Right cardiac atrium (tissue), 5 donors: ENCODE results near the gene PDE8B. TPM values are rescaled to one million over a fixed set of nuclear protein-coding genes. Genes with fewer than 3 reads are reported as not detected.

ENCODE experiments used
- ATAC-seq, 2 donors: fragments of 200-7000 bp; cut with Tn5 transposase; one replicate each; pipeline versions ENCODE4 v1.8.0 to v1.9.1; 2020; ENCODE audit warnings: moderate library complexity in 2 of 2, mild to moderate bottlenecking in 1 of 2
- DNase-seq, 3 donors: peaks; one replicate each; pipeline ENCODE4 v3.0.0-alpha.2; 2020
- H3K27ac ChIP-seq: one replicate; pipeline ENCODE4 v1.5.1; 2013; ENCODE audit warnings: mild to moderate bottlenecking, low read length, control low read depth, moderate library complexity
- H3K27me3 ChIP-seq: one replicate; pipeline ENCODE4 v1.6.1; 2013; ENCODE audit not compliant: control insufficient read depth, insufficient read depth
- H3K4me1 ChIP-seq: one replicate; pipeline ENCODE4 v1.6.1; 2013; ENCODE audit warnings: low read length; ENCODE audit not compliant: control insufficient read depth, insufficient read depth
- H3K4me3 ChIP-seq: one replicate; pipeline ENCODE4 v1.5.1; 2013; ENCODE audit warnings: low read length, control low read depth
- H3K9me3 ChIP-seq: one replicate; pipeline ENCODE4 v1.6.1; 2013; ENCODE audit warnings: low read length; ENCODE audit not compliant: control insufficient read depth
- WGBS: extraction: QIAGEN DNeasy Blood & Tissue Kit; methylation state at CpG from one replicate; pipeline ENCODE4 v1.1.7; 2013; 5-methylcytosine and 5-hydroxymethylcytosine counted together
- intact Hi-C, 4 donors: fragments of 100-400 bp; cut with DNase I; formaldehyde crosslinking; loops; one replicate each; pipeline versions ENCODE4 v1.11.0 to v1.14.0; 2022 to 2023
- polyA plus RNA-seq: library from polyadenylated mRNA; stranded (reverse); fragments of 200-250 nt; gene quantifications from one replicate; pipeline ENCODE4 v1.2.3, GENCODE V29; 2013
- total RNA-seq, 4 donors: library from RNA; stranded (reverse); fragmentation: NEBNext Ultra II Directional; extraction: Animal tissue kit (Norgen Biotek cat#: 25700); gene quantifications; one replicate each; pipeline ENCODE4 v1.2.1, GENCODE V29; 2021
- donor health status: healthy with polysubstance abuse.
- donor health status: DM: no; HTN: yes; CAD: no.
- donor health status: DM: no; HTN: no; CAD: no.
- donor health status: DM: no; HTN: yes; CAD: no; lungs with severe emphysema.
- donor health status: DM: yes; HTN: yes; CAD: no.

PDE8B gene
- total and polyA plus RNA-seq, 5 donors, result 15.1 to 71.2 (median 43.8) TPM

DNA sequence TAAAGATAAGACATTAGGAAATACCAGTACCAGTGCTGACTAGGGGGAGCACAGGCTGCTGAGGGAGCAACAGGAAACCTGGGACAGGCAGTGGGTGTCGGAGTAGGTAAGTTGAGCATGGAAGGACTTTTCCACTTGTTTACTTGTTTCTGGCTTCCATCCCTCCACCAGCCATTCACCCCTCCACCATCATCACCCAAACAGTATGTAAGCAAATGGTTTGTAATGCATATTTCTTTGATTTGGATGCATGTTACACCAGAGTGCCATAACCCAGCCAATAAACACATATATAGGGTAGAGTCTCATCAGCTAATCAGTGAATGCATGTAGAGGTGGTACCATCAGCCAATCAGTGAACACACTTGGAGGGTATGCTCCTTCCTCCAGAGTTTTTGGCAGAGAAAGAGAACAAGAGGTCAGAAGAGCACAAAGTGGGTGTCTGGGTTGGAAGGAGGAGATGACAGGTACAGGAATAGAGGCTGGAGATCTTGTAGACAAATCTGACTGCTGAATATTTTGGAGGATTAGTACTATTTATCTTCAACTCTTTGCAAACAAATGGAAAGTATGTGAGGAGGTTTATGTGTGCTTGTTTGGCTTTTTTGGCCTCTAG, 37.7 kb upstream of the PDE8B start:
- H3K4me1 ChIP-seq, result peaks cover 12% of the 10 kb centered on the region
- ATAC-seq, result peak; percentile 17 to 51
- no peaks in the 10 kb centered on the region for H3K9me3 ChIP-seq
- H3K27me3 ChIP-seq, result no peaks in the 10 kb centered on the region
- intact Hi-C loops, result no loop called here
- DNase-seq, result no peak
- H3K4me3 ChIP-seq, result no peak overlapping the region
- WGBS, result 81% methylated on average over 1 of the region's 1 CpG
- no peak overlapping the region for H3K27ac ChIP-seq

DNA sequence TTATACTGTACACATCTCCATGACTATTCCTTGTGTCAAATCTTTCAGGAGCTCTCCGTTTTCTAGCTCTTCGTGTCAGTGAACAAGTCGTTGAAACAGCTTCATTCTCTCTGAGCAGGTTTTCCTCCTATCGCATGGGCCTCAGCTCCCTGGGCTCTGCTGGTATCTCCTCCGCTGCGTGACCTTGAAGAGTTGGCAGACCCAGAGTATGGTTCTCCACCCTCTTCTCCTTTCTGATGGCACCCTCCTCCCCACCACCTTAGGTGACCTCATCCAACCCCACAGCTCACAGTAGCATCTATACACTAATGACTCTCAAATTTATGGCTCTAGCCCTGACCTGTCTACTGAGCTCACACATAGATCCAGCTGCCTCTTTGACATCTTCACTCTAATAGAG, 36.0 kb upstream of the PDE8B start:
- intact Hi-C loops, result no loop called here
- Histone ChIP-seq H3K4me3 (no peak overlapping the region), H3K27ac (peak overlapping the region; percentile 2), H3K9me3 (no peaks in the 10 kb centered on the region), H3K27me3 (no peaks in the 10 kb centered on the region), H3K4me1 (peaks cover under 1% of the 10 kb centered on the region)
- ATAC-seq (peak; percentile 46 to 51), DNase-seq (peak in 1 of 3 donors; percentile 45)
- 68% methylated on average over 6 of the region's 6 CpGs for WGBS

GRCh38 chr5:77175231-77175630, 35.2 kb upstream of the PDE8B start:
- ATAC-seq (no peak), DNase-seq (no peak)
- Histone ChIP-seq H3K9me3 (no peaks in the 10 kb centered on the region), H3K27me3 (no peaks in the 10 kb centered on the region), H3K4me3 (no peak overlapping the region), H3K4me1 (no peaks in the 10 kb centered on the region), H3K27ac (no peak overlapping the region)
- intact Hi-C loops, result no loop called here

GRCh38 chr5:77176429-77176828, 34.1 kb upstream of the PDE8B start:
- Histone ChIP-seq H3K27ac (no peak overlapping the region), H3K4me1 (peaks cover 2% of the 10 kb centered on the region), H3K27me3 (no peaks in the 10 kb centered on the region), H3K4me3 (no peak overlapping the region), H3K9me3 (no peaks in the 10 kb centered on the region)
- WGBS, result 94% methylated on average over 5 of the region's 5 CpGs
- ATAC-seq (no peak), DNase-seq (no peak)
- intact Hi-C loops, result no loop called here

- no peak for ATAC-seq
- WGBS, result 90% methylated on average over 5 of the region's 5 CpGs
- H3K4me3 ChIP-seq, result no peak overlapping the region
- no peaks in the 10 kb centered on the region for H3K9me3 ChIP-seq
- DNase-seq, result no peak
- H3K27me3 ChIP-seq, result no peaks in the 10 kb centered on the region
- H3K4me1 ChIP-seq, result peaks cover 3% of the 10 kb centered on the region
- intact Hi-C loops, result no loop called here
- no peak overlapping the region for H3K27ac ChIP-seq
Measured at GRCh38 chr5:77177576-77177975, 32.9 kb upstream of the PDE8B start.

GRCh38 chr5:77180167-77181081, 30.1 kb upstream of the PDE8B start:
- Histone ChIP-seq H3K4me3 (peak overlapping the region; percentile 43), H3K4me1 (peaks cover 3% of the 10 kb centered on the region), H3K27me3 (no peaks in the 10 kb centered on the region), H3K27ac (no peak overlapping the region), H3K9me3 (no peaks in the 10 kb centered on the region)
- ATAC-seq (peak; percentile 68 to 76), DNase-seq (peak; percentile 65 to 82 (median 81))
- WGBS, result 1% methylated on average over 69 of the region's 69 CpGs
- intact Hi-C loops, result no loop called here

DNA sequence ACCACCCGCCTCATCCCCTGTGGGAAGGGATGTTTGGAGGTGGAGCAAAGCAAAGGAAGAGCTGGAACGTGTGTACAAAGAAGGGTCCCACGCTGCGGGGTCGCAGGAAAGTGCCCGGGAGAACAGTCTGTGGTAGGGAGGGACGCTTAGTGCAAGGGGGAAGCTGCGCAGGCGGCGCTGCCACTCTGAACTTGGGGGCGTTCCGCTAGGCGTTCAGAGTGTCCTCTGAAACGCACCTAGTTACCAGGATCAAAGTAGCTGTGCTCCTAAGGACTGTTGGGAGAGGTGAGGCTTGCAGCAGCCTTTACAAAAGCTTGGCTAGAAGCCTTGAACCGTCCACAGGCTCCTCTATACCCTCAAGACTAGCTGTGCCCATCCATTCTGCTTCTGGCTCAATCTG, 29.3 kb upstream of the PDE8B start:
- peak overlapping the region; percentile 43 for H3K4me3 ChIP-seq
- H3K27ac ChIP-seq, result peak overlapping the region; percentile 37
- peaks cover 3% of the 10 kb centered on the region for H3K4me1 ChIP-seq
- 9% methylated on average over 15 of the region's 15 CpGs for WGBS
- H3K9me3 ChIP-seq, result no peaks in the 10 kb centered on the region
- intact Hi-C loops, result no loop called here
- peak; percentile 6 to 28 for ATAC-seq
- no peak for DNase-seq
- no peaks in the 10 kb centered on the region for H3K27me3 ChIP-seq

GRCh38 chr5:77181596-77182304, 28.7 kb upstream of the PDE8B start:
- peak overlapping the region; percentile 37 for H3K27ac ChIP-seq
- intact Hi-C loops, result no loop called here
- 51% methylated on average over 15 of the region's 15 CpGs for WGBS
- no peaks in the 10 kb centered on the region for H3K9me3 ChIP-seq
- peak in 1 of 3 donors; percentile 49 for DNase-seq
- peak; percentile 30 to 38 for ATAC-seq
- peaks cover 3% of the 10 kb centered on the region for H3K4me1 ChIP-seq
- H3K4me3 ChIP-seq, result no peak overlapping the region
- no peaks in the 10 kb centered on the region for H3K27me3 ChIP-seq

DNA sequence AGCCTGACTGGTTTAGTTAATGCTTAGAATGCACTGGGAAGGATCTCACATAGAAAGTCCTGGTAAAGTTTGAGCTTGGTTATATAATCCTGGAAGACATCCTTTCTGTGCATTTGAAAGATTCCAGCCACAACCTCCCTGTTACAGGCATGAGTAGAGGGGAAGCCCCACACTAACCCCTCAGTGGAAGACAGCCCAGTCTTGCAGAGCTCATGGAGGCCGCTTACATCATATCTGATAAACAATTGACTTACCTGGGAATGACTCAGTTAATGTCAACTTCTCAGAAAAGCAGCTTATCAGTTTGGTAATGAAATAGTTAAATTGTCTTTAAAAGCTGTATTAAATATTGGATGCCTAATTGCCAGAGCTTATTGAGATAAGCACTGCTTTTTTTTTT, 28.1 kb upstream of the PDE8B start:
- DNase-seq, result no peak
- 93% methylated on average over 1 of the region's 1 CpG for WGBS
- intact Hi-C loops, result no loop called here
- Histone ChIP-seq H3K4me3 (no peak overlapping the region), H3K27ac (no peak overlapping the region), H3K27me3 (no peaks in the 10 kb centered on the region), H3K9me3 (no peaks in the 10 kb centered on the region), H3K4me1 (peaks cover 3% of the 10 kb centered on the region)
- no peak for ATAC-seq

DNA sequence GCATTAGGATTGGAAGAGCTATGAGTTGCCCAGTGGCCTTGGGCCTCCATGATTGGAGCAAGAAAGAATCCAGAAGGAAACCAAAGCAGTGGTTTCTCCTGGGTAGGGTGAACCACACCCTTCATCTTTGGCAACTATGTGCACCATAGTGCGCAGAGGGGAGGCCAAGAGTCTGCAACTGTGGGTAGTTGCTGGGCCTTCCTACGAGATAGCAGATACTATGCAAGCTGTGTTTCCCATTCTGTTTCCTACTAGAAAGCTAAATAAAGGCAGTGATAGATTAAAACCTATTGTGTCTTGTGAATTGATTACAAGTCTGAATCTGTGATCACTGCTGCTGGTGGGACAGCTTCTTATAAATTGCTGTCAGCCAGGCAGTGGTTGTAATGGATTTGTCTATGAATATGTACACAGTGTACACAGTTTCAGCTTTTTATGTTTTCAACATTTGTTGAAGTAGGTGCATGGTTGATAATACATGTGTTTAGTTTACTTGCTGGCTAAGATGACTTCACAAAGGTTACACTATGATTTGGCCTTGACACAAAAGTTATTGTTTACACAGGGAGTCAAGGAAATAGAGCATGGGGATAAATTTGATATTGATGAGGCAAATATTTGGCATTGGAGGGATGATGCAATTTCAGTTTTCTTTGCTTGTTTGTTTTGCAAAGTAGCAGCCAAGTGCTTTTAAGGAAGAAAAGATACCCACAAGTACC, 23.7 kb upstream of the PDE8B start:
- H3K4me3 ChIP-seq, result no peak overlapping the region
- no peak overlapping the region for H3K27ac ChIP-seq
- DNase-seq (no peak), ATAC-seq (no peak)
- intact Hi-C loops, result no loop called here
- H3K4me1 ChIP-seq, result no peaks in the 10 kb centered on the region
- 85% methylated on average over 2 of the region's 2 CpGs for WGBS
- no peaks in the 10 kb centered on the region for H3K9me3 ChIP-seq
- H3K27me3 ChIP-seq, result no peaks in the 10 kb centered on the region
